HEK293T (cell line): ENCODE results near the gene USO1.

Experiments
- ARNT ChIP-seq: fragments of 450-650 bp; IDR thresholded peaks from 2 replicates; pipeline ENCODE4 v1.6.1; 2017; ENCODE audit warnings: mild to moderate bottlenecking
- BHLHE40 ChIP-seq: fragments of 450-650 bp; IDR thresholded peaks from 2 replicates; pipeline ENCODE4 v1.6.1; 2016; ENCODE audit warnings: mild to moderate bottlenecking, moderate library complexity, borderline replicate concordance
- FOXA1 ChIP-seq: fragments of 450-650 bp; IDR thresholded peaks from 2 replicates; pipeline ENCODE4 v1.6.1; 2016; ENCODE audit warnings: mild to moderate bottlenecking
- FOXM1 ChIP-seq: fragments of 450-650 bp; IDR thresholded peaks from 2 replicates; pipeline ENCODE4 v1.6.1; 2017; ENCODE audit warnings: mild to moderate bottlenecking, borderline replicate concordance
- L3MBTL2 ChIP-seq: fragments of 450-650 bp; conservative IDR thresholded peaks from 2 replicates; pipeline ENCODE4 v1.6.1; 2016; ENCODE audit warnings: mild to moderate bottlenecking
- NFRKB ChIP-seq: fragments of 450-650 bp; IDR thresholded peaks from 2 replicates; pipeline ENCODE4 v1.6.1; 2016; ENCODE audit warnings: mild to moderate bottlenecking, moderate library complexity
- TARDBP ChIP-seq: fragments of 450-650 bp; IDR thresholded peaks from 2 replicates; pipeline ENCODE4 v1.6.1; 2016
- ZNF384 ChIP-seq: fragments of 450-650 bp; IDR thresholded peaks from 2 replicates; pipeline ENCODE4 v1.6.1; 2016

- no peak for TF ChIP-seq NFRKB
- no peak for TF ChIP-seq TARDBP
- TF ChIP-seq FOXA1 = no peak
- no peak for TF ChIP-seq BHLHE40
- TF ChIP-seq ARNT = no peak
- no peak for TF ChIP-seq ZNF384
- no peak for TF ChIP-seq L3MBTL2
- no peak for TF ChIP-seq FOXM1
These were observed 107.6 kb downstream of the USO1 start for GRCh38 chr4:75831856-75832405.
